IMR-90 (cell line): Measurements from ENCODE around the gene TSTD2. TPM values are rescaled to one million over a fixed set of nuclear protein-coding genes. Genes with fewer than 3 reads are reported as not detected.

Experiments used
- ATAC-seq: fragments of 200-7000 bp; cut with Tn5 transposase; 2 replicates; pipeline ENCODE4 v1.9.1; 2020; ENCODE audit warnings: low read depth, mild to moderate bottlenecking, moderate library complexity
- BruUV-seq: library from RNA; stranded (reverse); fragments of 400-500 nt; replicated peaks from 2 replicates; lab custom pipeline; 2021; lab: Mats Ljungman, UMichigan
- CTCF ChIA-PET: fragments of 300-600 bp; formaldehyde crosslinking; extraction: SDS; loops from one replicate; lab custom pipeline; 2021; ENCODE audit warnings: antibody characterized with exemption; lab: Yijun Ruan, JAX
- POLR2A ChIA-PET: fragments of 300-600 bp; sonication (Branson Sonifier 250); formaldehyde crosslinking; loops from one replicate; lab custom pipeline; 2022; ENCODE audit warnings: antibody characterized with exemption; ENCODE audit not compliant: unreplicated experiment; lab: Charles Lee
- DNase-seq: peaks from one replicate; pipeline ENCODE4 v3.0.0; 2013
- H2AFZ ChIP-seq: replicated peaks from 2 replicates; pipeline ENCODE3; 2013; ENCODE audit warnings: low read length, mild to moderate bottlenecking; ENCODE audit not compliant: poor library complexity
- H2AK5ac ChIP-seq: 2 replicates; pipeline ENCODE4 v1.6.1; 2013; ENCODE audit warnings: low read depth, low read length, inconsistent platforms
- H2AK9ac ChIP-seq: replicated peaks from 2 replicates; pipeline ENCODE3; 2013; ENCODE audit warnings: mild to moderate bottlenecking, low read depth, low read length, moderate library complexity; ENCODE audit not compliant: poor library complexity
- H2BK120ac ChIP-seq: 2 replicates; pipeline ENCODE4 v1.6.1; 2013; ENCODE audit warnings: low read depth, low read length, inconsistent platforms
- H2BK15ac ChIP-seq: 3 replicates; pipeline ENCODE4 v1.6.1; 2013; ENCODE audit warnings: low read depth, low read length, inconsistent platforms
- H2BK20ac ChIP-seq: 2 replicates; pipeline ENCODE4 v1.6.1; 2013; ENCODE audit warnings: low read depth, mild to moderate bottlenecking, inconsistent platforms, low read length, moderate library complexity
- H2BK5ac ChIP-seq: 2 replicates; pipeline ENCODE4 v1.6.1; 2013; ENCODE audit warnings: mild to moderate bottlenecking, low read depth, low read length, inconsistent platforms; ENCODE audit not compliant: poor library complexity, severe bottlenecking
- H3K14ac ChIP-seq: replicated peaks from 2 replicates; pipeline ENCODE4 v1.6.1; 2013; ENCODE audit warnings: low read depth, low read length, inconsistent platforms
- H3K18ac ChIP-seq: 2 replicates; pipeline ENCODE4 v1.6.1; 2013; ENCODE audit warnings: low read depth, low read length, control low read depth
- H3K23ac ChIP-seq: 2 replicates; pipeline ENCODE4 v1.6.1; 2013; ENCODE audit warnings: low read depth, low read length, inconsistent platforms
- H3K27ac ChIP-seq: 2 replicates; pipeline ENCODE4 v1.5.1; 2013; ENCODE audit warnings: mild to moderate bottlenecking, control low read depth, low read length; ENCODE audit not compliant: insufficient read depth
- H3K27me3 ChIP-seq: 2 replicates; pipeline ENCODE4 v1.6.1; 2013; ENCODE audit warnings: low read length; ENCODE audit not compliant: control insufficient read depth, insufficient read depth
- H3K36me3 ChIP-seq: 2 replicates; pipeline ENCODE4 v1.6.1; 2013; ENCODE audit warnings: low read length, mixed read lengths; ENCODE audit not compliant: control insufficient read depth, insufficient read depth
- H3K4ac ChIP-seq: 2 replicates; pipeline ENCODE4 v1.6.1; 2013; ENCODE audit warnings: low read depth, low read length, inconsistent platforms
- H3K4me1 ChIP-seq: 2 replicates; pipeline ENCODE4 v1.6.1; 2013; ENCODE audit warnings: low read length, mixed read lengths; ENCODE audit not compliant: control insufficient read depth, insufficient read depth
- H3K4me2 ChIP-seq: 2 replicates; pipeline ENCODE4 v1.6.1; 2013; ENCODE audit warnings: low read depth, mild to moderate bottlenecking, control low read depth, low read length, moderate library complexity
- H3K4me3 ChIP-seq: 2 replicates; pipeline ENCODE4 v1.5.1; 2013; ENCODE audit warnings: low read depth, mild to moderate bottlenecking, control low read depth, low read length, moderate library complexity; ENCODE audit not compliant: insufficient read depth
- H3K56ac ChIP-seq: 2 replicates; pipeline ENCODE4 v1.6.1; 2013; ENCODE audit warnings: low read length, inconsistent platforms; ENCODE audit not compliant: insufficient read depth; ENCODE audit errors: extremely low read depth
- H3K79me1 ChIP-seq, 2 experiments: 2 replicates each; pipeline ENCODE4 v1.6.1; 2013; ENCODE audit warnings: low read length in 2 of 2, inconsistent platforms in 1 of 2, low read depth in 1 of 2
- H3K9ac ChIP-seq: 2 replicates; pipeline ENCODE4 v1.6.1; 2013; ENCODE audit warnings: low read depth, low read length, control low read depth
- H3K9me1 ChIP-seq: 2 replicates; pipeline ENCODE4 v1.6.1; 2013; ENCODE audit warnings: low read length, inconsistent platforms; ENCODE audit not compliant: insufficient read depth
- H3K9me3 ChIP-seq: 2 replicates; pipeline ENCODE4 v1.6.1; 2013; ENCODE audit warnings: low read length; ENCODE audit not compliant: control insufficient read depth, insufficient read depth
- H4K20me1 ChIP-seq: 2 replicates; pipeline ENCODE4 v1.6.1; 2013; ENCODE audit warnings: low read length, inconsistent platforms; ENCODE audit not compliant: insufficient read depth
- H4K5ac ChIP-seq: 2 replicates; pipeline ENCODE4 v1.6.1; 2013; ENCODE audit warnings: mild to moderate bottlenecking, low read depth, low read length, control low read depth
- H4K8ac ChIP-seq, 2 experiments: 2 replicates each; pipeline ENCODE4 v1.6.1; 2013; ENCODE audit warnings: low read depth in 2 of 2, low read length in 2 of 2, control low read depth in 1 of 2, inconsistent platforms in 1 of 2
- H4K91ac ChIP-seq: 2 replicates; pipeline ENCODE4 v1.6.1; 2013; ENCODE audit warnings: low read depth, low read length, inconsistent platforms; ENCODE audit not compliant: insufficient read depth
- BHLHE40 ChIP-seq: fragments of 150-350 bp; IDR thresholded peaks from 2 replicates; pipeline ENCODE4 v1.6.1; 2016; ENCODE audit warnings: mild to moderate bottlenecking, low read depth, low read length
- CEBPB ChIP-seq: IDR thresholded peaks from 2 replicates; pipeline ENCODE4 v1.6.1; 2012; ENCODE audit warnings: low read depth, low read length, improper control_type of control experiment
- CHD1 ChIP-seq: IDR thresholded peaks from 2 replicates; pipeline ENCODE4 v1.6.1; 2012; ENCODE audit warnings: low read depth, low read length, improper control_type of control experiment
- CTCF ChIP-seq: conservative IDR thresholded peaks from 2 replicates; pipeline ENCODE4 v1.5.1; 2012; ENCODE audit warnings: mild to moderate bottlenecking, low read depth, low read length, improper control_type of control experiment
- ELK1 ChIP-seq: fragments of 150-350 bp; IDR thresholded peaks from 2 replicates; pipeline ENCODE4 v1.6.1; 2016; ENCODE audit warnings: low read depth, mild to moderate bottlenecking, low read length, moderate library complexity, borderline replicate concordance
- FOS ChIP-seq: fragments of 150-350 bp; IDR thresholded peaks from 2 replicates; pipeline ENCODE4 v1.6.1; 2016; ENCODE audit warnings: low read depth, low read length
- MAFK ChIP-seq: IDR thresholded peaks from 2 replicates; pipeline ENCODE4 v1.6.1; 2012; ENCODE audit warnings: low read depth, low read length, improper control_type of control experiment
- MAZ ChIP-seq: IDR thresholded peaks from 2 replicates; pipeline ENCODE4 v1.6.1; 2012; ENCODE audit warnings: low read depth, mild to moderate bottlenecking, low read length, improper control_type of control experiment, moderate library complexity, borderline replicate concordance
- MXI1 ChIP-seq: IDR thresholded peaks from 2 replicates; pipeline ENCODE4 v1.6.1; 2012; ENCODE audit warnings: low read depth, mild to moderate bottlenecking, low read length, moderate library complexity, borderline replicate concordance
- NFE2L2 ChIP-seq: fragments of 150-350 bp; IDR thresholded peaks from 2 replicates; pipeline ENCODE4 v1.6.1; 2016; ENCODE audit warnings: low read depth, mild to moderate bottlenecking, low read length
- POLR2A ChIP-seq: IDR thresholded peaks from 2 replicates; pipeline ENCODE4 v1.6.1; 2012; ENCODE audit warnings: mild to moderate bottlenecking, low read depth, low read length
- RAD21 ChIP-seq: IDR thresholded peaks from 2 replicates; pipeline ENCODE4 v1.6.1; 2012; ENCODE audit warnings: low read length, improper control_type of control experiment
- RCOR1 ChIP-seq: IDR thresholded peaks from 2 replicates; pipeline ENCODE4 v1.6.1; 2012; ENCODE audit warnings: mild to moderate bottlenecking, low read length, improper control_type of control experiment; ENCODE audit not compliant: insufficient replicate concordance
- RFX5 ChIP-seq: IDR thresholded peaks from 2 replicates; pipeline ENCODE4 v1.8.0; 2012; ENCODE audit warnings: low read depth, mild to moderate bottlenecking, low read length, moderate library complexity
- SMC3 ChIP-seq: fragments of 150-350 bp; IDR thresholded peaks from 2 replicates; pipeline ENCODE4 v1.6.1; 2016; ENCODE audit warnings: low read depth, mild to moderate bottlenecking, antibody characterized with exemption, low read length, moderate library complexity
- dilution Hi-C: fragments of 300-500 bp; cut with HindIII; formaldehyde crosslinking; loops from one replicate; pipeline ENCODE4 v1.14.3; 2018; ENCODE audit warnings: low sequenced_read_pairs; ENCODE audit not compliant: unreplicated experiment
- in situ Hi-C: fragments of 300-500 bp; cut with MboI; formaldehyde crosslinking; loops from 3 replicates; pipeline ENCODE4 v1.14.3; 2019; ENCODE audit warnings: low sequenced_read_pairs, inconsistent platforms, mixed read lengths
- intact Hi-C: fragments of 100-400 bp; cut with micrococcal nuclease; formaldehyde crosslinking; loops from 2 replicates; pipeline ENCODE4 v1.10.0; 2022
- polyA plus RNA-seq, 3 experiments: library from polyadenylated mRNA; depleted of rRNA; stranded (reverse); fragments of >200 nt; gene quantifications; 2 replicates each; pipeline ENCODE4 v1.2.3, GENCODE V29; 2012; ENCODE audit warnings: low replicate concordance in 1 of 3
- total RNA-seq: library from RNA; depleted of rRNA; stranded (reverse); fragments of >200 nt; gene quantifications from 2 replicates; pipeline ENCODE4 v1.2.3, GENCODE V29; 2012
- TF ChIP-seq, protein P1 (sequence below): fragments of 150-350 bp; IDR thresholded peaks from 2 replicates; pipeline ENCODE4 v1.6.1; 2017; ENCODE audit warnings: mild to moderate bottlenecking, antibody characterized with exemption, low read length, low read depth

The TSTD2 gene
- total and polyA plus RNA-seq, 2 of the 4 experiments (the other 2 are of a cell fraction) = 11.2 to 16.3 TPM

- Histone ChIP-seq H3K4me2 (no peak overlapping the region), H3K56ac (no peak overlapping the region), H3K4me1 (peaks cover 11% of the 10 kb centered on the region), H2BK5ac (no peak overlapping the region), H4K5ac (no peak overlapping the region), H3K14ac (no peak overlapping the region), H3K27me3 (no peaks in the 10 kb centered on the region), H3K79me1 (peaks cover 24 to 45% of the 10 kb centered on the region in 2 experiments), H2AFZ (no peak overlapping the region), H3K36me3 (0 out of 2 replicates have a peak, but pooled peaks cover under 1% of the 10 kb centered on the region), H2BK120ac (no peak overlapping the region), H3K9ac (no peak overlapping the region), H4K20me1 (peaks cover 16% of the 10 kb centered on the region), H3K4me3 (no peak overlapping the region), H2AK5ac (no peak overlapping the region), H3K18ac (no peak overlapping the region), H3K27ac (no peak overlapping the region), H3K4ac (no peak overlapping the region), H2BK15ac (no peak overlapping the region), H3K9me1 (peaks cover 6% of the 10 kb centered on the region), H2AK9ac (no peak overlapping the region), H3K9me3 (no peaks in the 10 kb centered on the region), H4K8ac (no peak overlapping the region), H4K91ac (no peak overlapping the region), H3K23ac (no peak overlapping the region), H2BK20ac (no peak overlapping the region)
- TF ChIP-seq FOS = no peak
- TF ChIP-seq CTCF = no peak
- TF ChIP-seq MXI1 = no peak
- no peak for TF ChIP-seq CHD1
- TF ChIP-seq SMC3 = no peak
- TF ChIP-seq, protein P1, sequence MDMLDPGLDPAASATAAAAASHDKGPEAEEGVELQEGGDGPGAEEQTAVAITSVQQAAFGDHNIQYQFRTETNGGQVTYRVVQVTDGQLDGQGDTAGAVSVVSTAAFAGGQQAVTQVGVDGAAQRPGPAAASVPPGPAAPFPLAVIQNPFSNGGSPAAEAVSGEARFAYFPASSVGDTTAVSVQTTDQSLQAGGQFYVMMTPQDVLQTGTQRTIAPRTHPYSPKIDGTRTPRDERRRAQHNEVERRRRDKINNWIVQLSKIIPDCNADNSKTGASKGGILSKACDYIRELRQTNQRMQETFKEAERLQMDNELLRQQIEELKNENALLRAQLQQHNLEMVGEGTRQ = no peak
- no peak for TF ChIP-seq RFX5
- TF ChIP-seq BHLHE40 = no peak
- no peak for TF ChIP-seq ELK1
- TF ChIP-seq CEBPB = no peak
- TF ChIP-seq RAD21 = no peak
- no peak for TF ChIP-seq POLR2A
- TF ChIP-seq RCOR1 = no peak
- TF ChIP-seq MAFK = no peak
- TF ChIP-seq NFE2L2 = no peak
- no peak for TF ChIP-seq MAZ
- dilution Hi-C loops = no loop called here
- no TSS peak for BruUV-seq
- in situ Hi-C loops = no loop called here
- POLR2A ChIA-PET = no interaction called here
- intact Hi-C loops = no loop called here
- CTCF ChIA-PET = no interaction called here
- ATAC-seq (no peak), DNase-seq (no peak)
Observed at GRCh38 chr9:97630591-97630990, 2.6 kb downstream of the TSTD2 start.
